SK-N-SH (cell line): ENCODE results near the gene RPGR. TPM values are rescaled to one million over a fixed set of nuclear protein-coding genes. Genes with fewer than 3 reads are reported as not detected.

Source experiments
- CTCF ChIA-PET: fragments of 300-600, 350-600 bp; formaldehyde crosslinking; extraction: SDS; loops from one replicate; lab custom pipeline; 2021; lab: Yijun Ruan, JAX
- POLR2A ChIA-PET: fragments of 350-600 bp; sonication (Branson Sonifier 250); formaldehyde crosslinking; extraction: SDS; loops from one replicate; lab custom pipeline; 2020; ENCODE audit warnings: antibody characterized with exemption, inconsistent platforms; lab: Yijun Ruan, JAX
- DNase-seq: peaks from one replicate; pipeline ENCODE4 v3.0.0; 2012
- H2AFZ ChIP-seq: fragments of 200-600 bp; sonication (generic); 2 replicates; pipeline ENCODE4 v1.8.1; 2016; ENCODE audit warnings: antibody characterized with exemption, mild to moderate bottlenecking, low read depth
- H3F3A ChIP-seq: fragments of 200-600 bp; sonication (generic); replicated peaks from 2 replicates; pipeline ENCODE3; 2016; ENCODE audit warnings: antibody characterized with exemption, mild to moderate bottlenecking; ENCODE audit not compliant: insufficient read depth
- H3K27ac ChIP-seq, 2 experiments: fragments of 200-500 bp in 1 of 2; fragments of 200-600 bp in 1 of 2; sonication (Bioruptor generic) in 1 of 2; sonication (generic), shearing (Covaris generic) in 1 of 2; 2 replicates each; pipeline versions ENCODE4 v1.5.1 to v1.6.1; 2014 to 2016; ENCODE audit warnings: low read depth in 2 of 2, inconsistent platforms in 1 of 2, low read length in 1 of 2, mild to moderate bottlenecking in 1 of 2, mixed read lengths in 1 of 2
- H3K27me3 ChIP-seq: fragments of 200-600 bp; sonication (generic), shearing (Covaris generic); 2 replicates; pipeline ENCODE4 v1.6.1; 2016; ENCODE audit warnings: mixed run types; ENCODE audit not compliant: insufficient read depth
- H3K36me3 ChIP-seq, 2 experiments: fragments of 200-500 bp in 1 of 2; fragments of 200-600 bp in 1 of 2; sonication (Bioruptor generic) in 1 of 2; sonication (generic) in 1 of 2; replicated peaks in 1 of 2; 2 replicates each; pipeline versions ENCODE3 to v1.5.1; 2014 to 2016; ENCODE audit warnings: low read length in 1 of 2, mild to moderate bottlenecking in 1 of 2; ENCODE audit not compliant: insufficient read depth in 2 of 2, control insufficient read depth in 1 of 2
- H3K4me1 ChIP-seq, 2 experiments: fragments of 200-500 bp in 1 of 2; fragments of 200-600 bp in 1 of 2; sonication (Bioruptor generic) in 1 of 2; sonication (generic), shearing (Covaris generic) in 1 of 2; 2 replicates each; pipeline versions ENCODE4 v1.5.1 to v1.6.1; 2014 to 2016; ENCODE audit warnings: low read depth in 1 of 2, low read length in 1 of 2, mixed run types in 1 of 2; ENCODE audit not compliant: insufficient read depth in 2 of 2, control insufficient read depth in 1 of 2
- H3K4me2 ChIP-seq: fragments of 200-600 bp; sonication (generic), shearing (Covaris generic); 2 replicates; pipeline ENCODE4 v1.6.1; 2017; ENCODE audit warnings: mixed run types
- H3K4me3 ChIP-seq, 2 experiments: fragments of 200-500 bp in 1 of 2; fragments of 200-600 bp in 1 of 2; sonication (Bioruptor generic) in 1 of 2; sonication (generic), shearing (Covaris generic) in 1 of 2; 2 replicates each; pipeline versions ENCODE4 v1.5.1 to v1.8.1; 2014 to 2016; ENCODE audit warnings: low read depth in 2 of 2, inconsistent platforms in 1 of 2, low read length in 1 of 2, mild to moderate bottlenecking in 1 of 2, mixed read lengths in 1 of 2, moderate library complexity in 1 of 2
- H3K79me2 ChIP-seq: fragments of 200-600 bp; sonication (generic); 2 replicates; pipeline ENCODE4 v1.8.1; 2017; ENCODE audit warnings: mild to moderate bottlenecking; ENCODE audit not compliant: insufficient read depth
- H3K9ac ChIP-seq: fragments of 200-600 bp; sonication (generic); 2 replicates; pipeline ENCODE4 v1.6.1; 2017; ENCODE audit warnings: mixed run types
- H3K9me2 ChIP-seq: fragments of 200-600 bp; sonication (generic); 2 replicates; pipeline ENCODE4 v1.6.1; 2017; ENCODE audit warnings: mixed run types
- H3K9me3 ChIP-seq: fragments of 200-600 bp; sonication (generic); 2 replicates; pipeline ENCODE4 v1.6.1; 2017; ENCODE audit warnings: mixed run types, mild to moderate bottlenecking, moderate library complexity
- H4K20me1 ChIP-seq: fragments of 200-600 bp; sonication (generic); 2 replicates; pipeline ENCODE4 v1.6.1; 2017; ENCODE audit warnings: mild to moderate bottlenecking, mixed run types; ENCODE audit not compliant: insufficient read depth
- ELF1 ChIP-seq: IDR thresholded peaks from 2 replicates; pipeline ENCODE4 v1.4.0; 2012
- EP300 ChIP-seq, 2 experiments: IDR thresholded peaks; 2 replicates each; pipeline versions ENCODE4 v1.4.0 to v1.6.1; 2012; ENCODE audit warnings: borderline replicate concordance in 1 of 2, low read depth in 1 of 2, low read length in 1 of 2
- EZH2phosphoT487 ChIP-seq: fragments of 200-600 bp; sonication (generic); IDR thresholded peaks from 2 replicates; pipeline ENCODE4 v1.6.1; 2017; ENCODE audit warnings: low read depth, mixed run types, mild to moderate bottlenecking, antibody characterized with exemption, moderate library complexity, borderline replicate concordance
- IRF3 ChIP-seq: fragments of 150-350 bp; IDR thresholded peaks from 2 replicates; pipeline ENCODE4 v1.6.1; 2016; ENCODE audit warnings: mild to moderate bottlenecking, low read depth, low read length
- JUND ChIP-seq: IDR thresholded peaks from 2 replicates; pipeline ENCODE4 v1.4.0; 2012
- MEF2A ChIP-seq: IDR thresholded peaks from 2 replicates; pipeline ENCODE4 v1.4.0; 2012; ENCODE audit warnings: low read depth, borderline replicate concordance
- MXI1 ChIP-seq: IDR thresholded peaks from 2 replicates; pipeline ENCODE4 v1.6.1; 2012; ENCODE audit warnings: mild to moderate bottlenecking, low read depth, low read length, improper control_type of control experiment
- NFIC ChIP-seq: IDR thresholded peaks from 2 replicates; pipeline ENCODE4 v1.4.0; 2012; ENCODE audit warnings: borderline replicate concordance
- POLR2AphosphoS5 ChIP-seq: IDR thresholded peaks from 2 replicates; pipeline ENCODE4 v1.6.1; 2012; ENCODE audit warnings: low read depth, low read length
- RAD21 ChIP-seq: IDR thresholded peaks from 2 replicates; pipeline ENCODE4 v1.6.1; 2012; ENCODE audit warnings: mild to moderate bottlenecking, low read length
- RCOR1 ChIP-seq: fragments of 150-350 bp; IDR thresholded peaks from 2 replicates; pipeline ENCODE4 v1.6.1; 2017; ENCODE audit warnings: antibody characterized with exemption, low read length
- REST ChIP-seq: IDR thresholded peaks from 2 replicates; pipeline ENCODE4 v1.6.1; 2012; ENCODE audit warnings: mild to moderate bottlenecking, low read depth, low read length, moderate library complexity
- SIN3A ChIP-seq: IDR thresholded peaks from 2 replicates; pipeline ENCODE4 v1.6.1; 2012; ENCODE audit warnings: low read depth, mild to moderate bottlenecking, low read length, moderate library complexity, borderline replicate concordance
- SMC3 ChIP-seq: IDR thresholded peaks from 2 replicates; pipeline ENCODE4 v1.6.1; 2012; ENCODE audit warnings: low read depth, low read length, improper control_type of control experiment
- TCF12 ChIP-seq: IDR thresholded peaks from 2 replicates; pipeline ENCODE4 v1.4.0; 2012
- TEAD4 ChIP-seq: IDR thresholded peaks from 2 replicates; pipeline ENCODE4 v1.4.0; 2012; ENCODE audit warnings: mild to moderate bottlenecking, borderline replicate concordance; ENCODE audit not compliant: insufficient read depth
- USF2 ChIP-seq: fragments of 150-350 bp; IDR thresholded peaks from 2 replicates; pipeline ENCODE4 v1.6.1; 2017; ENCODE audit warnings: antibody characterized with exemption, low read length, low read depth, borderline replicate concordance
- WGBS: methylation state at CpG from one replicate; pipeline ENCODE4 v1.1.6; 2017; ENCODE audit warnings: low lambda C conversion rate; 5-methylcytosine and 5-hydroxymethylcytosine counted together
- polyA plus RNA-seq, 3 experiments: library from polyadenylated mRNA; depleted of rRNA; stranded (reverse); fragments of >200 nt; gene quantifications; 2 replicates each; pipeline ENCODE4 v1.2.3, GENCODE V29; 2012

Gene RPGR
- polyA plus RNA-seq, 1 of the 3 experiments (the other 2 are of a cell fraction) = 1.2 TPM

GRCh38 chrX:38351346-38351745 lies 24.0 kb upstream of the RPGR start:
- 23% methylated on average over 3 of the region's 3 CpGs for WGBS
- no peak overlapping the region for H3K9ac ChIP-seq
- H3K4me3 ChIP-seq = no peak overlapping the region

More at GRCh38 chrX:38351346-38351745, 24.0 kb upstream of the RPGR start:
- Histone ChIP-seq H3K36me3 (no peaks in the 10 kb centered on the region), H4K20me1 (no peaks in the 10 kb centered on the region), H3K4me2 (no peak overlapping the region), H3K9me2 (no peaks in the 10 kb centered on the region), H2AFZ (no peak overlapping the region), H3K4me1 (no peaks in the 10 kb centered on the region), H3K79me2 (no peaks in the 10 kb centered on the region), H3F3A (no peaks in the 10 kb centered on the region), H3K27ac (no peak overlapping the region), H3K27me3 (0 out of 2 replicates have a peak, but pooled peaks cover 15% of the 10 kb centered on the region), H3K9me3 (no peaks in the 10 kb centered on the region)
- TF ChIP-seq TEAD4 (no peak), REST (no peak), EP300 (IDR thresholded peaks at IDR 0.05; ENCODE audit: borderline replicate concordance in 1 of 2, low read depth in 1 of 2, low read length in 1 of 2) (no peak), RAD21 (no peak), IRF3 (no peak), JUND (no peak), SMC3 (no peak), EZH2phosphoT487 (no peak), TCF12 (no peak), SIN3A (no peak), MEF2A (no peak), RCOR1 (no peak), NFIC (no peak), USF2 (no peak), MXI1 (no peak), ELF1 (no peak), POLR2AphosphoS5 (no peak)
- POLR2A ChIA-PET = no interaction called here
- no peak for DNase-seq
- CTCF ChIA-PET = interaction anchor here (1.9 kb wide), 1 partner anchor 24 kb away, joined by 6 read pairs; the partner anchor contains the start of gene RPGR
